Adrenal gland (tissue), 5 donors: ENCODE results near the gene HTR7.

Experiments
- CTCF ChIP-seq, 6 experiments: fragments of 450-650 bp in 4 of 6; fragments of 200-600 bp in 2 of 6; sonication (generic) in 1 of 6; IDR thresholded peaks; 1 replicate in 5 of 6; 2 replicates in 1 of 6; pipeline versions ENCODE4 v1.5.1 to v1.8.0; 2016 to 2021; ENCODE audit warnings: antibody characterized with exemption in 6 of 6, mild to moderate bottlenecking in 2 of 6, moderate library complexity in 1 of 6
- POLR2A ChIP-seq, 2 donors: fragments of 450-650 bp; IDR thresholded peaks; one replicate each; pipeline ENCODE4 v1.6.1; 2017; ENCODE audit warnings: antibody characterized with exemption in 2 of 2, mild to moderate bottlenecking in 2 of 2, moderate library complexity in 1 of 2
- donor health status: DM: no; HTN: no; CAD: no.

DNA sequence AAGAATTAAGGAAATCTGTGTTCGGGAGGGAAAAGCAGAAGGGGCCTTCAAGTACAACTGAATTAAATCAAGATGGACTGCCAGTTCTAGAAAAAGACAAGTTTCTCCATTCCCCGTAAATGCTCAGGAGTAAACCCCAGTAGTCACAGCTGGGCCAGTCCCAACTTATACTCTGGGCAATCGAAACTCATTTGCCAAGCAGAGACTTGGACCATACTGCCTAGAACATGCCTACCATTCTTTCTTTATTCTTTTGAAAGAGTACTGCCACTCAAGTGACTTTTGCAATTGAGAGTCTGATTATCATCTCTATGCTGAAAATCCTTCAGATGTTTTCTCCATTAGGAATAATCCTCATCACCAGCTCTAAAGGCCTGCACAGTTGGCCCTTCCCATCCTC lies 35.4 kb upstream of the HTR7 start:
- no peak for TF ChIP-seq CTCF (IDR thresholded peaks at IDR 0.05)
- TF ChIP-seq POLR2A (IDR thresholded peaks at IDR 0.05), result no peak
